ENCODE results near the gene DIS3L2. TPM values are rescaled to one million over a fixed set of nuclear protein-coding genes. Genes with fewer than 3 reads are reported as not detected.

The DIS3L2 gene
- total and polyA plus RNA-seq, 2 of the 8 experiments (the other 6 are each of a cell fraction or from before 2014, with no cell fraction given) = 11.5 to 21.6 TPM

- ChIA-PET CTCF (ENCODE audit: partially characterized antibody) (interaction anchor here (1.4 kb wide), 1 partner anchor 62 kb away, joined by 6 read pairs; no protein-coding TSS in a partner anchor), POLR2A (ENCODE audit: partially characterized antibody) (no interaction called here)
- H3K79me1 ChIP-seq (ENCODE audit: low read depth, low read length) = no peaks in the 10 kb centered on the region
- H3K4ac ChIP-seq (replicated peaks; ENCODE audit: insufficient read length, low read depth, low read length) = no peak overlapping the region
- H3K18ac ChIP-seq (ENCODE audit: extremely low read depth, low read length) = no peak overlapping the region
- H3K27me3 ChIP-seq (replicated peaks in 1 of 4; ENCODE audit: control insufficient read depth in 3 of 4, extremely low read depth in 1 of 4, insufficient read depth in 3 of 4, low read length in 3 of 4) = no peaks in the 10 kb centered on the region
- H3K4me3 ChIP-seq (ENCODE audit: extremely low read depth in 1 of 4, insufficient read depth in 2 of 4, low read depth in 3 of 4, low read length in 4 of 4) = no peak overlapping the region
- H3K23ac ChIP-seq (ENCODE audit: insufficient read length) = no peak overlapping the region
- no peak overlapping the region for H3K4me2 ChIP-seq (ENCODE audit: insufficient read depth in 1 of 2, low read depth in 2 of 2, low read length in 2 of 2)
- H3K9ac ChIP-seq (replicated peaks in 1 of 4; ENCODE audit: extremely low read depth in 1 of 4, low read depth in 3 of 4, low read length in 3 of 4) = no peak overlapping the region
- H4K20me1 ChIP-seq (replicated peaks in 1 of 2; ENCODE audit: control insufficient read depth in 1 of 2, insufficient read depth in 2 of 2, low read length in 2 of 2) = peaks cover 0 to under 1% of the 10 kb centered on the region in 2 experiments
- no peak overlapping the region for H2BK15ac ChIP-seq (ENCODE audit: low read length)
- H3K23me2 ChIP-seq (ENCODE audit: low read depth, low read length) = no peaks in the 10 kb centered on the region
- DNase-seq (ENCODE audit: low read depth in 1 of 2, low spot score in 2 of 2) (no peak), FAIRE-seq (no peak)
- H4K5ac ChIP-seq (ENCODE audit: insufficient read length, low read depth, low read length) = no peak overlapping the region
- H3K9me3 ChIP-seq (ENCODE audit: insufficient read depth in 2 of 2, low read depth in 1 of 2, low read length in 1 of 2) = no peaks in the 10 kb centered on the region
- no peak overlapping the region for H2AK5ac ChIP-seq (ENCODE audit: low read depth, low read length)
- H2BK5ac ChIP-seq (ENCODE audit: low read depth, low read length) = no peak overlapping the region
- H3K56ac ChIP-seq (replicated peaks; ENCODE audit: insufficient read length, low read depth, low read length) = no peak overlapping the region
- no peak overlapping the region for H4K8ac ChIP-seq (ENCODE audit: extremely low read depth, insufficient read depth, low read length)
- H2BK20ac ChIP-seq (ENCODE audit: low read length) = no peak overlapping the region
- TF ChIP-seq EGR1 (IDR thresholded peaks at IDR 0.05; ENCODE audit: borderline replicate concordance, low read depth, low read length) (no peak), POLR2A (IDR thresholded peaks at IDR 0.05; ENCODE audit: control extremely low read depth in 1 of 2, low read depth in 2 of 2, low read length in 2 of 2) (no peak), TAF7 (optimal IDR thresholded peaks at IDR 0.05; ENCODE audit: borderline replicate concordance, low read depth, low read length) (no peak), SP4 (IDR thresholded peaks at IDR 0.05; ENCODE audit: low read length) (no peak), CEBPB (IDR thresholded peaks at IDR 0.05; ENCODE audit: low read depth, low read length) (no peak), CTBP2 (IDR thresholded peaks at IDR 0.05; ENCODE audit: borderline replicate concordance, insufficient read depth, insufficient read length, low read length) (no peak)
- H2BK120ac ChIP-seq (replicated peaks; ENCODE audit: low read depth, low read length) = no peak overlapping the region
- H2BK12ac ChIP-seq (ENCODE audit: low read depth, low read length) = no peak overlapping the region
- H4K91ac ChIP-seq (replicated peaks; ENCODE audit: insufficient read length, low read length) = no peak overlapping the region
- H3K4me1 ChIP-seq (replicated peaks in 1 of 4; ENCODE audit: control insufficient read depth in 3 of 4, insufficient read depth in 4 of 4, low read length in 3 of 4) = peaks cover 0 to 8% (median 3%) of the 10 kb centered on the region in 4 experiments; a peak in 5 of 7 replicates
- peaks cover 0 to 18% of the 10 kb centered on the region in 2 experiments; a peak in 3 of 4 replicates for H3K79me2 ChIP-seq (ENCODE audit: control insufficient read depth in 1 of 2, insufficient read depth in 2 of 2, low read length in 2 of 2)
- 81% methylated on average over 3 of the region's 3 CpGs; no CpG with 5 or more reads in 1 of the 2 experiments for WGBS, 2 experiments (ENCODE audit: extremely low coverage in 1 of 2, insufficient coverage in 1 of 2, insufficient read length in 1 of 2, insufficient replicate concordance in 2 of 2, low coverage in 1 of 2, low lambda C conversion rate in 2 of 2, missing lambda C conversion rate in 1 of 2)
- H3K14ac ChIP-seq (ENCODE audit: insufficient read length) = no peak overlapping the region
- H3K36me3 ChIP-seq (ENCODE audit: control insufficient read depth in 2 of 4, insufficient read depth in 4 of 4, low read length in 3 of 4) = no peaks in the 10 kb centered on the region
- H2AFZ ChIP-seq (ENCODE audit: low read length) = no peak overlapping the region
- no peak overlapping the region for H3K27ac ChIP-seq (ENCODE audit: low read depth, low read length)
Measured at GRCh38 chr2:231991664-231992063, 30.2 kb downstream of the DIS3L2 start.

Measured in H1 (cell line).